GM10847 (cell line): Measurements from ENCODE around the gene UMODL1.

Experiments
- POLR2A ChIP-seq: IDR thresholded peaks from 2 replicates; pipeline ENCODE4 v1.6.1; 2011; ENCODE audit not compliant: insufficient read length; ENCODE audit errors: extremely low read depth

Gene UMODL1

GRCh38 chr21:42049578-42050430, 21.3 kb upstream of the UMODL1 start:
- TF ChIP-seq POLR2A: no peak

GRCh38 chr21:42051788-42052187, 19.3 kb upstream of the UMODL1 start:
- no peak for TF ChIP-seq POLR2A

- no peak for TF ChIP-seq POLR2A
Observed at GRCh38 chr21:42055425-42055824, 15.7 kb upstream of the UMODL1 start.

- TF ChIP-seq POLR2A: no peak
Observed at GRCh38 chr21:42056468-42056867, 14.6 kb upstream of the UMODL1 start.

- TF ChIP-seq POLR2A: no peak
Observed at GRCh38 chr21:42056996-42057689, 14.0 kb upstream of the UMODL1 start.

GRCh38 chr21:42057851-42058437, 13.2 kb upstream of the UMODL1 start:
- no peak for TF ChIP-seq POLR2A

GRCh38 chr21:42058631-42059111, 12.4 kb upstream of the UMODL1 start:
- TF ChIP-seq POLR2A: no peak

- no peak for TF ChIP-seq POLR2A
Observed at GRCh38 chr21:42059141-42059540, 12.0 kb upstream of the UMODL1 start.

- TF ChIP-seq POLR2A: no peak
Observed at GRCh38 chr21:42059721-42060120, 11.4 kb upstream of the UMODL1 start.

GRCh38 chr21:42060166-42060565, 11.0 kb upstream of the UMODL1 start:
- no peak for TF ChIP-seq POLR2A

GRCh38 chr21:42061195-42061985, 9.7 kb upstream of the UMODL1 start:
- TF ChIP-seq POLR2A: no peak

- no peak for TF ChIP-seq POLR2A
Observed at GRCh38 chr21:42061986-42062235, 9.2 kb upstream of the UMODL1 start.

GRCh38 chr21:42062236-42063022, 8.7 kb upstream of the UMODL1 start:
- TF ChIP-seq POLR2A: peak; percentile 38

GRCh38 chr21:42063191-42063570, 7.9 kb upstream of the UMODL1 start:
- no peak for TF ChIP-seq POLR2A
